Dedifferentiated amniotic fluid mesenchymal stem cell (primary cell): Measurements from ENCODE around the gene ITPRIPL1.

Source experiments
- DNase-seq: peaks from one replicate; pipeline ENCODE4 v3.0.0-alpha.2; 2016; ENCODE audit errors: extremely low spot score

Gene ITPRIPL1

DNA sequence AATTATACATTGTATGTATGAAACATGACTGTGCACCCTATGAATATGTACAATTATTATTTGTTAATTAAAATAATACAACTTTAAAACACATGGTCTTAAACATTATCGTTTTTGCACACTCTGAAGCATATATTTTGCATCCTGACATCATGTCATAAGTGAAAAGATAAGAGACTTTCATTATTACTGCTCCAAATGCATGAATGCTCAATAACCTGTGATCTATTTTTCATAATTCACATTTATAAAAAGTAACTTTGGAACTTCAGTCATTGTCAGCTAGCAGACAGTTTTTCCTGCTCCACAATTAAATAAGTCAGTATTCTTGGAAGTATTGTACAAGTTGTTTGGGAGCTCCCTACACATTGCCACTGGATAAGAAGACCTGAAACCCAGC lies 1.3 kb upstream of the ITPRIPL1 start:
- no peak for DNase-seq

DNA sequence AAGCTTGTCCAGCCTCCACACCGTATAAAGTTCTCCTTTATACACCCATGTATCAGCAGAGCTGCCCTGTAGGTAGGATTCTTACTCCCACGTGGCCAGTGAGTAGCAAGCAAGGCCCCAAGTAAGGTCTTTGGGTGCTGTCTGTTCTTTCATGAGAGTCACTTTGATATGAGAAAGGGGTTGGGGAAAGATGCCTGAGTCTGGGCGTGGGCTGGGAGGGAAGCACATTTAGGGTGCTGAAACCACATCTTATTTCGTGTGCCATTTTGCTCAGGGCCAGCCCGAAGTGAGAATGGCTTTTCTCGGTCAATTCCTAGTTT lies 436 bp upstream of the ITPRIPL1 start:
- no peak for DNase-seq

DNA sequence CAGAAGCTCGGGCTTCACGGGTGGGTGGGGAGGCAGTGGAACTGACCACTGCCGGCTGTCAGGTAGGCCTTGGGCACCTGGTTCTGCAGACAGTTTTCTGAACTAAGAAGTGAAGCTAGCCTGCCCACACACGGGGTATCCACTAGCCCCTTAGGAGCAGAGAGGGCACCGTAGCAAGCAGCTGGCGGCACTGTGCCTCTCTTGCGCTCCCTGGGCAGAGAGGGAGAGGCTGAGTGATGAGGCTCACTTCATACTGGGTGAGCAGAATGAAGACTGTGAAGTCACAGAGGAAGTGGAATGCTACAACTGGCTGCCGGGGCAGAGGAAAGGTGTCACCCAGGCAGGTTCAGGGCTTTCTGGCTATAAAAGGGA lies 753 bp downstream of the ITPRIPL1 start:
- DNase-seq = no peak

DNA sequence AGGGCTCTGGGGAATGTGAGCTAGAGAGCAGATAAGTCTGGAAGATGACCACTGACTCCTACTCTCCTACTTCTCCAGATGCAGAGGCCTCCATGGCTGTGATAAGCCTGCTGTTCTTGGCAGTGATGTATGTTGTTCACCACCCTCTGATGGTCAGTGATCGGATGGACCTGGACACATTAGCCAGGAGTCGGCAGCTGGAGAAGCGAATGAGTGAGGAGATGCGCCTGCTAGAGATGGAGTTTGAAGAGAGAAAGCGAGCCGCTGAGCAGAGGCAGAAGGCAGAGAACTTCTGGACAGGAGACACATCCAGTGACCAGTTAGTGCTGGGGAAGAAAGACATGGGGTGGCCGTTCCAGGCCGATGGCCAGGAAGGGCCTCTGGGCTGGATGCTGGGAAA lies 1.4 kb downstream of the ITPRIPL1 start:
- DNase-seq = no peak

DNA sequence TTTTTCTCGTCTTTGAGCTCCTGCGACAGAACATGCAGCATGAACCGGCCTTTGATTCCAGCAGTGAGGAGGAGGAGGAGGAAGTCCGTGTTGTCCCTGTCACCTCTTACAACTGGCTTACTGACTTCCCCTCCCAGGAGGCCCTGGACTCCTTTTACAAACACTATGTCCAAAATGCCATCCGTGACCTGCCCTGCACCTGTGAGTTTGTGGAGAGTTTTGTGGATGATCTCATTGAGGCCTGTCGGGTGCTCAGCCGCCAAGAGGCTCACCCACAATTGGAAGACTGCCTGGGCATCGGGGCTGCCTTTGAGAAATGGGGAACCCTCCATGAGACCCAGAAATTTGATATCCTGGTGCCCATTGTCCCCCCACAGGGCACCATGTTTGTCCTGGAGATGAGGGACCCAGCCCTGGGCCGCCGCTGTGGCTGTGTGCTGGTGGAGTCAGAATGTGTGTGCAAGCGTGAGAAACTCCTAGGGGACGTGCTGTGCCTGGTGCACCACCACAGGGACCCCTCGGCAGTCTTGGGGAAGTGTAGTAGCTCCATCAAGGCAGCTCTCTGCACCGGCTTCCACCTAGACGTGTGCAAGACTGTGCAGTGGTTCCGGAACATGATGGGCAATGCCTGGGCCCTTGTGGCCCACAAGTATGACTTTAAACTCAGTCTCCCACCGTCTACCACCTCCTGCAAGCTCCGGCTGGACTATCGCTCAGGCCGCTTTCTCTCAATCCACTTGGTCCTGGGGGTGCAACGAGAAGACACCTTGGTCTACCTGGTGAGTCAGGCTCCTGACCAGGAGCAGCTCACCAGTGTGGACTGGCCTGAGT lies 2.1 kb downstream of the ITPRIPL1 start:
- no peak for DNase-seq

DNA sequence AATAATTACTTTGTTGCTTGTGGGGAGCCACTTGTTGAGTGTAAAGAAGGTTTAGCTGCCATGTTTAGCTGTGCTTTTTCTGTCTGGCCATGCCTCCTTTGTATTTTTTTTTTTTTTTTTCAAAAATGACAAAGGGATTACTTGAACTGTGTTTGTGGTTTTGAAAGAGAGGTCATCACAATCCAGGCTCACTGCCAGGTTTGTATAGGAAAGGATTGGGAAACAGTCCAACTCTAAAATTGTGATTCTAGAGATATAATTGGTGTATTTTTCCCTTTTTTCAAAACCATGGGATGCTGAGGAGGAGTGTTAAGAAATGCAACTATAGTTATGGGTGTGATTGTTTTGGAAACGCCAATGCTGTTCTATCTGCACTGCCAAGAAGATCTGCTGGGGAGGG lies 4.3 kb downstream of the ITPRIPL1 start:
- no peak for DNase-seq

DNA sequence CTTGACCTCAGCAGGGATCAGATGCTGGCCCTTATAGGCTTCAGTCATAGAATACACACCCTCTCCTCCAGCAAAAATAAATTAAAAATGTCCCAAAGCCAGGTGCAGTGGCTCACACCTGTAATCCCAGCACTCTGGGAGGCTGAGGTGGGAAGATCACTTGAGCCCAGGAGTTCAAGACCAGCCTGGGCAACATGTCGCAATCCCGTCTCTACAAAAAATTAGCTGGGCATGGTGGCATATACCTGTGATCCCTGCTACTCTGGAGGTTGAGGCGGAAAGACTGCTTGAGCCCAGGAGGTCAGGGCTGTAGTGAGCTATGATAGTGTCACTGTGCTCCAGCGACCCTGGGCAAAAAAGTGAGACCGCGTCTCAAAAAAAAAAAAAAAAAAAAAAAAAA lies 4.8 kb downstream of the ITPRIPL1 start:
- DNase-seq = no peak

DNA sequence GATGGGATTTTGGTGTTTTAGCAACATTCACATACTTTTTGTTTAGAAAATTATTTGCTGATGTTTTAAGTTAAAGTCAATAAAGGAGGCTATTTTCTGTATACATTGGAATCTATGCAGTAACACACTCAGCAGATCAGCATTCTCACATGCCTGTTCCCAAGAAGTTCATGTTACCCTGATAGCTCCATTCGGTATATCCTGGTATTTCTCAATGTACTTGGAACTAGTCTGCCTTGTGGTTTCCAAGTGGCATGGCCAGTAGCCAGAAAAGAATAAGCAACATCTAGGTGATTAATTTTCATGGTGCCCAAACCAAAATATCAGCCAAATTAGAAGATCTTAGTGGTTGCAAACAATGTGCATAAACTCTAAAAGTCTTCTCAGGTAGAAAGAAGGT lies 5.3 kb downstream of the ITPRIPL1 start:
- peak; percentile 40 for DNase-seq

DNA sequence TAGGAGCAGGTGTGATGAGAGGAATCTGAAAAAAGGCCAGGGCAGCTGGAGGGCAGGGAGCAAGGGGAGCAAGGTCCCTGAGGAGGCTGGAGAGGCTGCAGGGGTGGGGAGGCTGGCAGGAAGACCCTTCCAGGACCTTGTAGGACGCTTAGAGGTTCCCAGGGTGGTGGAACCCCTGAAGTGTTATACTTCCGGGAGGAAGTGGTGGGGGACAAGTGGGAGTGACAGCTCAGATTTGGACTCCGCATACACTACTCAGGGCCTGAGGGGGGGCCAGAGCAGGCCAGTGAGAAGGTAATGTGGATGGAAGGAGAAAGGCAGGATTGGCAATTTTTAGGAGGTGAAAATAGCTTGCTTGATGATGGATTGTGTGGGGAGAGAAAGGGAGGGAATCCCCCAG lies 8.6 kb downstream of the ITPRIPL1 start:
- DNase-seq = no peak

DNA sequence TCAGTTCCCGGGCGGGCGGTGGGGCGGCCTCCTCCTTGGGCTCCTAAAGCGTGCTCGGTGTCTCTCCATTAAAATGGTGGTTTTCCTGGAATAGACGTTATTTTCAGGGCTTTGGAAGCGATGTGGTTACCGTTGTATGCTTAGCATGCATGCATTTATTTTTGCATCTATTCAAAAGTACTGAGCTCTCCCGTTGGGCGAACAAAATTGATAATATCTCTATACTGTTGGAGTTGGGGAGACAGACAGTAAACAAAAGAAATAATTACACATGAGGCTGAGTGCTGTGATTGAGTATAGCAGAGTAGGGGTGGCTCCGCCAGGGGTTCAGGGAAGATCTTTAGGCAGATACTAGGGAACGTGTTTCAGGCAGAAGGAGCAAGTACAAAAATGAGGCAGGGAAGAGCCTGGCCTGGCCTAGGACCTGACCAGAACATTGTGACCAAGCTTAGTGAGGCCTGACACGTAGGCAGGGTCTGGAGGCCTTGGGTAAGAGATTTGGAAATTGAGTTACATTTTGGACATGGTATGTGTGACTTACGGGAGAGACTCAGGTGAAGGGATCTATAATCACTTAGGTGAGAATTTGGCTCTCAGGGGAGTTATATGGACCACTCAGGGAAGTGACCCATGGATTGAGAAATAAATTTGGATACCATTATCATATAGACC lies 11.1 kb downstream of the ITPRIPL1 start:
- DNase-seq = no peak

DNA sequence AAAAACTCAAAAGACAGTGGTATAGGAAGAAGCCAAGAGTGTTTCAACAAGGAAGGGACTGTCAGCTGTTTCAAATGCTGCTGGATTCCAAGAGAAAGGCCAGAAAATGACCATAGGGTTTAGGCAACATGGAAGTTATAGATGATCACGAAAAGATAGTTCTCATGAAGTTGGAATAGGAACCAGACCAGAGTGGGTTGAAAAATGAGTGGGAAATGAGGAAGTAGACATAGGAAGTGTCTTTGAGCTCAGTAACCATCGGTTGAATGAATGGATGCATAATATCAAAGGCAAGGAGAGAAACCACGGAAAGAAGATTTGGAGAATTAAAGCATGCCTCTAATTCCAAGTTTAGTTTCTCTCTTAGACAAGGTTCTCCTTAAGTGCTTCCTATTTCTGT lies 11.8 kb downstream of the ITPRIPL1 start:
- DNase-seq = no peak

DNA sequence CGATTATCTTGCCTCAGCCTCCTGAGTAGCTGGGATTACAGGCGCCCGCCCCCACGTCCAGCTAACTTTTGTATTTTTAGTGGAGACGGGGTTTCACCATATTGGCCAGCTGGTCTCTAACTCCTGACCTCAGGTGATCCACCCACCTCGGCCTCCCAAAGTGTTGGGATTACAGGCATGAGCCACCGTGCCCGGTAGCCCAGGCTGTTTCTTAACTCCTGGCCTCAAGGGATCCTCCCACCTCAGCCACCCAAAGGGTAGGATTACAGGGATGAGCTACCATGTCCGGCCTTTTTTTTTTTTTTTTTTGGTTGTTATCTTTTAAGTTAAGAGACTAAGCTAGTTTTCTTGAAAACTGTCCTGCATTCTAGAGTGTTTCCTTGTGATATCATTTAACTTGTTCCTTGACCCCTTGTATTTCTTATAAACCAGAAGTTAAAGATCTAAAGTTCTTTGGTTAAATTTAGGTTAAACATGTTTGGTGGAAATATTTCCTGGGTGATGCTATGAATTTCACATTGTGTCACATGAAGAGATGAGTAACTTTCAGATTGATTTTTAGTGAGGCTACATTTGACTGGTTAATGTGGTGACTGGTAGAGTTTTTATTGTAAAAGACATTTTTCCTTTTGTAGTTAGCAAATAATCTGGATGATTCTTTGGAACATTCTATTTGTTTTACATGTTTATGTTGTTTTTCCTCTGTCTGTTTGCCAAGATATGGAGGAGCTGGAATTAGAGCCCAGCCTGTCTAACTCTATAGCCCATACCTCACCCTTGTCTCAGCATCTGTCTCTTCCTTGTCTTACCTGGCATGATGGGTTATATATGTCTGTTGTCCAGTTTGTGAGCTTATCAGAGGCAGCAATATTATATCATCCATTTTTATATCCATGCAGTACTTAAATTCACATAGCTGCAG lies 15.6 kb downstream of the ITPRIPL1 start:
- DNase-seq = no peak

DNA sequence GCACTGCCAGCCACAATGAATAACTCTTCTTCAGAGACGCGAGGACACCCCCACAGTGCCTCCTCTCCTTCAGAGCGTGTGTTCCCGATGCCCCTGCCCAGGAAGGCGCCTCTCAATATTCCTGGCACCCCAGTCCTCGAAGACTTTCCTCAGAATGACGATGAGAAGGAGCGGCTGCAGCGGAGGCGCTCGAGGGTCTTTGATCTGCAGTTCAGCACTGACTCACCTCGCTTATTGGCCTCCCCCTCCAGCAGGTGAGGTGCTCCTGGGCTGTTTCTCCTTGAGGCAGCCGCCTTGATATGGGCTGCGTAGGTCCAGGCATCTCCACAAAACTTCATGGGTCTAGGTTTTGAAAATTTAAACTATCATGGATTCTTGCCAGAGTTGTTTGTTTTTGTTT lies 16.5 kb downstream of the ITPRIPL1 start:
- DNase-seq = no peak

DNA sequence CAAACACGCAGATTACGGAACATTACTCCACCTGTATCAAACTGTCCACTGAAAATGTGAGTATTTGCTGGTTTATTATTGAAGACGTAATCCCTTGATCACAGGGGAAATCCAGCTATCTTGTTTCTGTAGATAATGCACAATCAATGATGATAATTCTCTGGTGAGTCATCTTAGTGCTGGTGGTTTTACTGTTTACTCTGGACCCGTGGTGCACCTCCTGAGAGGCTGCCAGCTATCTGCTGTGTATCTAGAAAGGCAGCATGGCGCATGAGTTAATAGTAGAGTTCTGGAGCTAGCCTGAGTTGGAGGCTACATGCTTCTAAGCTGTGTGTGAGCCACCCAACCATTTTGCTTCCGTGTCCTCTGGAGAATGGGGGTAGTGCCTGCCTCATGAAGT lies 17.0 kb downstream of the ITPRIPL1 start:
- DNase-seq = no peak

DNA sequence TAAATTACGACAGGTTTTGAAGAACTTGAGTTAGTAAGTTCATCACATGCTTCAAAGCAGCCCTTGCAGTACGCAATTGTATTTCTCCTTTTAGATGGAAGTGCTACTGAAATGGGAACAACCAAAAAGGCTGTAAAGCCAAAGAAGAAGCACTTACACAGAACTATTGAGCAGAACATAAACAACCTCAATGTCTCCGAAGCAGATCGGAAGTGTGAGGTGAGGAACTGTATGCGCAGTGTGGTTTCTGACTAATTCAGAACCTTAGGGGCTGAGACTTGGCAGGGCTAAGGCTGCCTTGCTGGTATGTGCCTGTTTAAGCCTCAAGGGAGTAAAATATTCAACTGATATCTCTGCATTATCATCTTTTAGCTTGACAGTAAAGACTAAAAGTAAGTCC lies 18.9 kb downstream of the ITPRIPL1 start:
- DNase-seq = no peak

DNA sequence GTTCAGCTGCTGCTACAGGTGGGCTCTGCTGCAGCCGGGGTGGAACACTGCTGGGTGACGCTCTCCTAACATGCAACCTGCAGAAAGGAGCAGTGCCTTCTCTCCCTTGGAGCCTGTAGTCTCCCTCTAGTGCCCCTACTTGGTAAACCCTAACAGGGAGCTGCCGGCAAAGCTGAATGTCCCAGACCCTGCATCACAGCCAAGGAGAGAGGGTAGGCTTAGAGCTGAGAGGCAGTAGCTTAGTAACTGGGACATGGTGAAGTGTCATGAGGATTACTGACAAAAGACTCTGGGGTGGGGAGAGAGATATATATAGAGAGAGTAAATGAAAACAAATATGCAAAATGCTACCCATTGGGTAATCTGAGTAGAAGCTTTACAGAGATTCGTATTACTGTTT lies 20.3 kb downstream of the ITPRIPL1 start:
- DNase-seq = no peak

DNA sequence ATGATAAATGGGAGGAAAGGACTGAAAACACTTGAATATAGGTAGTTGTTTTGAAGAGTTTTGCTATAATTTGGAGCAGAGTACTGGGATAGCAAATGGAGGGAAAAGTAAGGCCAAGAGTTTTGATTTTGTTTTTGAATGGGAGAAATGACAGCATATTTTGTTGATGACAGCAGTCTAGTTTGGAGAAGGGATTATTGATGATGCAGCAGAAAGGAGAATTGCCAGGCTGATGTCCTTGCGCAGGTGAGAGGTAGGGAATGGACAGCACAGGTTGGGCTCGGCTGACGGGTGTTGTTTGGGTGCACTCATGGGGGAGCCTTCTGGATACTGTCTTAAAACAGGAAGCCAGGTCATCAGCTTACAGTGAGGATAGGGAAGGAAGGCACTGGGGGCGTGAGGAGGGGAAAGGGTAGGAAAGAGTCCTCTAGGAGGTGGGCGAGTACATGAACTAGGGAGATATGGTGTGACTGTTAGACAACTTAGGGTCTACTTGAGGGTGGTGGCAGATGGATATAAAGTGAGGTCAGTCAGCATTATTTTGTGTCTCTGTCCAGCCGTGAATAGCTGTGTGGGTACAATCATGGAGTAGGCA lies 20.8 kb downstream of the ITPRIPL1 start:
- no peak for DNase-seq

DNA sequence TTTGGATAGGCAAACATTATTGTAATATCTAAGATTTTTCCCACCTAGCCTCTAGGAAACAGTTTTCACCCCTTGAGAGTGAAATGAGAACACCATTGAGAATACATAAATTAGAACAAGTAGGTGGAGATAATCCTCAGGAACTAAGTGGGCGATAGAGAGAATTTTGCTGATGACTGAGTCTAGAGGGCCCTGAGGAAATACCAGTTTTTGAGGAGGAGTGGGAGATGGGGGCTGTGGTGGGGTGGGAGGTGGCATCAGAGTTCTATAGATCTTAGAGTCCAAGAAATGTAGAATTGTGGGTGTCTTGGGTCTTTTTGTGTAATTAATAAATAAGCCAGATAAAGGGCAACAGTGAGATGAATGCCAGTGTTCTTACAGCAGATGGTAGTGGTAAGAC lies 22.3 kb downstream of the ITPRIPL1 start:
- DNase-seq = no peak

DNA sequence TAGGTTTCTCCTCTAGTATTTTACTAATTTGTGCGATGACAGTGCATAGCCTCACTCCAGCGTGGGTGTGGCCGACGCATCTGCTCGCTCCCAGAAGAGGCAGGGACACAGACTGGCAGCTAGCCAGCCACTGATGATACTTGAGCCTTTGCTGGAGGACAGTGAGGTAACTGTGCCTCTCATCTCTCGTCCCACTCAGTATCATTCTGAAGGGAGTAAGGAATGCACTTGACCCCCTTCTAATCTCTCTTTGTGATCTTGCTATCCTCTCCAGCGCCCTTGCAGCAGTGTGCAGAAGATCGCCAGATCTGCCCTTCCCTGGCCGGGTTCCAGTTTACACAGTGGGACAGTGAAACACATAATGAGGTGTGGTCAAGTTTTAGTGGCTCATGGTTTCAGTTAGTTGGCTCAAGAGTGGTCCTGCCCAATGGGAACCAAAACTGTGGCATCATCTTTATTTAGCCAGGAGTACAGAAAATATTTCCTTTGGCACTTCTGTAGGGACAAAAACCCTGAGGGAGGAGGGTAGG lies 28.0 kb downstream of the ITPRIPL1 start:
- DNase-seq = no peak

DNA sequence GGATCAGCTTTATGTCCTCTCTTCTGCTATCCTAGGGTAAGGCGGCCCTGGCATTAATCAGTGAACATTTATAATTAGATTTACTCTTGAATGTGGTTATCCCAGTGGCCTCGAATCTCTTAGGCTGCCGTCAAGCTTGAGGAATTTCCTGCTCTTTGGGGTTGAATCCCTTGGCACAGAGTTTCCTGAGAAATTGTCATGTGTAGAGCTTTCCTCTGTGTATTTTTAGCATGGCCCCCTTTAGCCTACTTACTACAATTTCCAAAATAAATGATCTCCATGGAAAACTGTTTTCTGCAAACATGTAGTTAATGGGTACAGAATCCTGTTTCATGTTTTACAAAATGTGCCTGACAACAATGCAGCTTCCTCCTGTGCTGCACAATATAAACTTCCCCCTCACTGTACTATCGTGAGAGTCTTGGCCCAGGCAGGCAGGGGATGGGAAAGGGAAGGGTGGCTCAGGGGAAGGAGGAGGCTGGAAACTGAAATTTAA lies 28.5 kb downstream of the ITPRIPL1 start:
- DNase-seq = peak; percentile 65

DNA sequence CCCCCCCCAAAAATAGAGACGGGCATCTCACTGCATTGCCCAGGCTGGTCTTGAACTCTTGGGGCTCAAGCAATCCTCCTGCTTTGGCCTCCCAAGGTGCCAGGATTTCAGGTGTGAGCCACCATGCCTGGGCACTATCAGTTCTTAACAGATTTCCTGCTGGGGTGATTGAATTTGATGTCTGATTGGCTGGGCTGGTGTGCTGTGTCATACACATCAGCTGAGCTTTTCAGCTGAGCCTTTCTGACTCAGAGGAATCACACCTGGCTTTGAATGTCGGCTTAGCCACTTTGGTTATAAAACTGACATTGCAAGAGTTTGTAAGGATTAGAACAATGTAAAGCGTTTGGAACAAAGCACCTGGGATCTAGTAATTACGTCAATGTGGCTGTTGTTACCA lies 29.4 kb downstream of the ITPRIPL1 start:
- DNase-seq = no peak

DNA sequence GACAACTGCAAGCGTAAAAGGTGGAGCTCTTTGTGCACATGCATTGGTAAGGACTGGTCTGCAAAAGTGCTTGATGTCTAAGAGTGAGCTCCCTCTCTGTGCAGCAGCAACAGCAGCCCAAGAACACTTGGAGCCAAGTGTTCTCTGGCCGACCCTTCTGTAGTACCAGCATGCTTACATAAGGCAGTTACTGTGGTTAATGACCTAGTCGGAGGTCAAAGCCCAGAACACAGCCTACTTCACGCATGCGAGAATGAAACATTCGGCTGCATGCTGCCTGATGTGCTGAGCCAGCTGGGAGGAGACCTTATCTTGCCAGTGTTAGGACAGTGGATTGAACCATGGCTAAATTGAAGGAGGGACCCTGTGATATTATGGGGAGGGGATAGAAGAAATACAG lies 31.8 kb downstream of the ITPRIPL1 start:
- no peak for DNase-seq
